Testis (tissue), 3 donors: ENCODE measurements around the gene RNU4-1. TPM values are rescaled to one million over a fixed set of nuclear protein-coding genes. Genes with fewer than 3 reads are reported as not detected.
"Not testable (repeated sequence)": the region's sequence is repeated elsewhere in the genome, so short reads cannot be mapped to it uniquely, and the experiment has no call there.

Experiments
- DNase-seq: peaks from one replicate; pipeline ENCODE4 v3.0.0-alpha.2; 2019
- H3K27ac ChIP-seq, 2 donors: fragments of 200-600 bp; sonication (generic); one replicate each; pipeline ENCODE4 v1.5.1; 2019
- H3K27me3 ChIP-seq: fragments of 200-600 bp; sonication (generic); one replicate; pipeline ENCODE4 v1.5.1; 2019
- H3K36me3 ChIP-seq: fragments of 200-600 bp; sonication (generic); one replicate; pipeline ENCODE4 v1.5.1; 2017; ENCODE audit warnings: low read depth; ENCODE audit errors: missing control alignments
- H3K4me1 ChIP-seq: fragments of 200-600 bp; sonication (generic); one replicate; pipeline ENCODE4 v1.5.1; 2019
- H3K4me3 ChIP-seq, 2 donors: fragments of 200-600 bp; sonication (generic); one replicate each; pipeline ENCODE4 v1.5.1; 2017 to 2019
- H3K9me3 ChIP-seq: fragments of 200-600 bp; sonication (generic); one replicate; pipeline ENCODE4 v1.5.1; 2017
- POLR2A ChIP-seq: fragments of 450-650 bp; IDR thresholded peaks from one replicate; pipeline ENCODE4 v1.6.1; 2017; ENCODE audit warnings: antibody characterized with exemption, mild to moderate bottlenecking, moderate library complexity
- WGBS, 2 donors: methylation state at CpG; one replicate each; pipeline ENCODE4 v1.1.5; 2018; 5-methylcytosine and 5-hydroxymethylcytosine counted together
- intact Hi-C: fragments of 100-400 bp; cut with DNase I; formaldehyde crosslinking; loops from one replicate; pipeline ENCODE4 v1.15.1; 2023; ENCODE audit warnings: low total_unique reads
- polyA plus RNA-seq: library from polyadenylated mRNA; stranded (reverse); fragments of 350-450 nt; fragmentation: Illumina TruSeq; extraction: RNeasy Lipid Tissue Mini Kit (QIAGEN cat#74804); gene quantifications from one replicate; pipeline ENCODE4 v1.2.3, GENCODE V29; 2014; ENCODE audit warnings: low read depth, low replicate concordance; ENCODE audit not compliant: insufficient read depth
- total RNA-seq, 2 donors: library from RNA; depleted of rRNA; stranded (reverse); fragments of >200 nt; gene quantifications; one replicate each; pipeline ENCODE4 v1.2.3, GENCODE V29; 2016
- TF ChIP-seq, protein P1 (sequence below), 3 experiments: fragments of 450-650 bp in 2 of 3; fragments of 200-600 bp in 1 of 3; sonication (generic) in 1 of 3; IDR thresholded peaks; one replicate each; pipeline ENCODE4 v1.5.1; 2016 to 2019; ENCODE audit warnings: antibody characterized with exemption in 3 of 3, mild to moderate bottlenecking in 2 of 3, moderate library complexity in 1 of 3

Gene RNU4-1
- total and polyA plus RNA-seq, 3 donors from 2014 or later = under 0.01 TPM; not detected in 1

DNA sequence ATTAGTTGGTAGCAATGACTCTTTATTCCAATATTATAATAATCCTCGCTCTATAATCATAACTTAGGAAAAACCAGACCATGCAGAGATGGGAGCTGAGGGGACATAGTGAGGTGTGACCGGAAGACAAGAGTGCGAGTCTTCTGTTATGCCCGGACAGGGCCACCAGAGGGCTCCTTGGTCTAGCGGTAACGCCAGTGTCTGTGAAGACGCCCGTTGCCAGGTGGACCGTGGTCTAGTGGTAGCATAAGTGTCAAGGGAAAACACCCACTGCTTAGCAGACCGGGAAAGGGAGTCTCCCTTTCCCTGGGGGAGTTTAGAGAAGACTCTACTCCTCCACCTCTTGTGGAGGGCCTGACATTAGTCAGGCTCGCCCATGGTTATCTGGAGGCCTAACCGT is 42.4 kb upstream of the RNU4-1 start:
- WGBS, 2 donors = 40 to 48% methylated on average over 12 of the region's 12 CpGs
- H3K9me3 ChIP-seq, H3K27me3 ChIP-seq, H3K4me1 ChIP-seq, H3K27ac ChIP-seq, intact Hi-C loops, H3K36me3 ChIP-seq, H3K4me3 ChIP-seq: not testable (repeated sequence)
- TF ChIP-seq, protein P1, sequence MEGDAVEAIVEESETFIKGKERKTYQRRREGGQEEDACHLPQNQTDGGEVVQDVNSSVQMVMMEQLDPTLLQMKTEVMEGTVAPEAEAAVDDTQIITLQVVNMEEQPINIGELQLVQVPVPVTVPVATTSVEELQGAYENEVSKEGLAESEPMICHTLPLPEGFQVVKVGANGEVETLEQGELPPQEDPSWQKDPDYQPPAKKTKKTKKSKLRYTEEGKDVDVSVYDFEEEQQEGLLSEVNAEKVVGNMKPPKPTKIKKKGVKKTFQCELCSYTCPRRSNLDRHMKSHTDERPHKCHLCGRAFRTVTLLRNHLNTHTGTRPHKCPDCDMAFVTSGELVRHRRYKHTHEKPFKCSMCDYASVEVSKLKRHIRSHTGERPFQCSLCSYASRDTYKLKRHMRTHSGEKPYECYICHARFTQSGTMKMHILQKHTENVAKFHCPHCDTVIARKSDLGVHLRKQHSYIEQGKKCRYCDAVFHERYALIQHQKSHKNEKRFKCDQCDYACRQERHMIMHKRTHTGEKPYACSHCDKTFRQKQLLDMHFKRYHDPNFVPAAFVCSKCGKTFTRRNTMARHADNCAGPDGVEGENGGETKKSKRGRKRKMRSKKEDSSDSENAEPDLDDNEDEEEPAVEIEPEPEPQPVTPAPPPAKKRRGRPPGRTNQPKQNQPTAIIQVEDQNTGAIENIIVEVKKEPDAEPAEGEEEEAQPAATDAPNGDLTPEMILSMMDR (IDR thresholded peaks at IDR 0.05) = peak; percentile 35 to 50 (median 36)
- DNase-seq = peak; percentile 81

DNA sequence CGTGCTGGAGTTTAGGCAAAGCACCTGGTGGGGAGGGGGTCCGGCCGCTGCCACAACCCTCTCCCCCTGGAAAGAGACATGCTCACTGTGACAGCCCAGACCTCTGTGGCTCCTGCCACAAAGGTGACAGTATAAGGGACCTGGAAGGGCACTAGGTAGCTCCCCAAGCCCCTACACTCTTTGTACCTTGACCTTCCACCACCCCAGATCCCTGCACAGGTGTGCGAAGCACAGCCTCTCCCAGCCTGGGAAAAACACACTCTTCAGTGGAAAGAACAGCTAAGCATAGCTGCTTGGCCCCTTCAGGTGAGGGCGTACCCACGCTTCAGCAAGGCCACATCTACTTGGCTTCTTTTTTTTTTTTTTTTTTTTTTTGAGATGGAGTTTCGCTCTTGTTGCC is 39.5 kb upstream of the RNU4-1 start:
- H3K4me1 ChIP-seq = peaks cover 7% of the 10 kb centered on the region

DNA sequence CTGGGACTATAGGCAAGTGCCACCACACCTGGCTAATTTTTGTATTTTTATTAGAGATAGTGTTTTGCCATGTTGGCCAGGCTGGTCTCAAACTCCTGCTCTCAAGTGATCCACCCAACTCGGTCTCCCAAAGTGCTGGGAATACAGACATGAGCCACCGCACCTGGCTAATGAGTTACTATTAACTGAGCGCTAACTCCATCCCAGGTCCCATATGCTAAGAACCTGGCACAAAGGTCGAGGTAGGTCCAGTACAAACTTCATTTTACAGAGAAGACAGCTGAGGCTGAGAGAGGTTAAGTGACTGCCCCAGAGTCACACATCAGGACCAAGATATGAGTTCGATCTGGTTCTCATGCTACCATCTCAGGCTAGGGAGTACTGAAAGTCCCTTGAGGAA is 39.0 kb upstream of the RNU4-1 start:
- Histone ChIP-seq H3K27me3 (no peaks in the 10 kb centered on the region), H3K4me1 (peaks cover 10% of the 10 kb centered on the region), H3K27ac (no peak overlapping the region), H3K9me3 (no peaks in the 10 kb centered on the region), H3K36me3 (no peaks in the 10 kb centered on the region), H3K4me3 (no peak overlapping the region)
- no peak for DNase-seq
- TF ChIP-seq POLR2A = no peak
- TF ChIP-seq, protein P1 (IDR thresholded peaks at IDR 0.05) = no peak
- WGBS, 2 donors = 90 to 94% methylated on average over 5 of the region's 5 CpGs
- intact Hi-C loops = no loop called here

More for the DNA sequence above, 39.5 kb upstream of the RNU4-1 start:
- TF ChIP-seq POLR2A = no peak
- TF ChIP-seq, protein P1 (IDR thresholded peaks at IDR 0.05) = no peak
- Histone ChIP-seq H3K36me3 (no peaks in the 10 kb centered on the region), H3K9me3 (no peaks in the 10 kb centered on the region), H3K27me3 (no peaks in the 10 kb centered on the region), H3K4me3 (no peak overlapping the region), H3K27ac (no peak overlapping the region)
- intact Hi-C loops = no loop called here
- 90 to 91% methylated on average over 7 of the region's 7 CpGs for WGBS, 2 donors
- no peak for DNase-seq

DNA sequence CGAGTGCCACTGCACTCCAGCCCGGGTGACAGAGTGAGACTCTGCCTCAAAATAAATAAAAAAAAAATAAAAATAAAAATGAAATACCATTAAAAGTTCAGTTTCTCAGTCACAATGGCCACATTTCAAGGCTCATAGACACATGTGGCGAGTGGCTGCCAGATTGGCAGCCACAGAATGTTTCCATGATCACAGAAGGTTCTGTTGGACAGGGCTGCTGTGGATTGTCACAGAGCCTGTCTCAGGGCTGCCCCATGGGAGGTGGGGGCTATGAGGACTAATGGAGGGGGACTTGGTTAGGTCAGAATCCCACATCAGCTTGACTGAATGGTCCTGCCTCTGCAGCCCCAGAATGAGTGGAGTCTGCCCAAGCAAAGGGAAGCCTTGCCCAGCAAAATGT is 38.4 kb upstream of the RNU4-1 start:
- Histone ChIP-seq H3K27me3 (no peaks in the 10 kb centered on the region), H3K27ac (no peak overlapping the region), H3K36me3 (no peaks in the 10 kb centered on the region), H3K4me3 (no peak overlapping the region), H3K4me1 (peaks cover 10% of the 10 kb centered on the region), H3K9me3 (no peaks in the 10 kb centered on the region)
- DNase-seq = no peak
- 61 to 63% methylated on average over 3 of the region's 3 CpGs for WGBS, 2 donors
- TF ChIP-seq, protein P1 (IDR thresholded peaks at IDR 0.05) = no peak
- TF ChIP-seq POLR2A = no peak
- intact Hi-C loops = no loop called here

DNA sequence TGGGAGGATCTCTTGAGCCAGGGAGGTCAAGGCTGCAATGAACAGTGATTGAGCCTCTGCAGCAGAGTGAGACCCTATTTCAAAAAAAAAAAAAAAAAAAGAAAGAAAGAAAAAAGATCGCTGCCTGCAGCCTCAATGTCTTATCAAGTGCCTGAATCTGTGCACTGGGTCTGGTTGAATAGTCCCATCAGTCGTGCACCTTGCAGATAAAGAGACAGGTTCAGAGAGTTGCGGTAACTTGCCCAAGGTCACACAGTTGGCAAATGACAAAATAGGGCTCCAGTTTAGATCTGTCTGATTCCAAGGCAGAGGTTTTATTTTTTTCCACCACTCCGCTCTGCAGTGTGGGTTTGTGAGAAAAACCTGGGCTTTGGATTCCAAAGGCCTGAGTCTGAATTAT is 35.2 kb upstream of the RNU4-1 start:
- no peak for TF ChIP-seq POLR2A
- TF ChIP-seq, protein P1 (IDR thresholded peaks at IDR 0.05) = no peak
- no peak overlapping the region for H3K27ac ChIP-seq
- H3K9me3 ChIP-seq = no peaks in the 10 kb centered on the region
- 48 to 56% methylated on average over 4 of the region's 4 CpGs for WGBS, 2 donors
- no peak for DNase-seq
- peaks cover 10% of the 10 kb centered on the region for H3K4me1 ChIP-seq
- no peaks in the 10 kb centered on the region for H3K27me3 ChIP-seq
- intact Hi-C loops = no loop called here
- no peak overlapping the region for H3K4me3 ChIP-seq
- H3K36me3 ChIP-seq = no peaks in the 10 kb centered on the region
